ENCODE results near the gene DCUN1D3. TPM values are rescaled to one million over a fixed set of nuclear protein-coding genes. Genes with fewer than 3 reads are reported as not detected.

DCUN1D3 gene
- total RNA-seq, 2 experiments from 2014 or later, result 3.1 to 4.5 TPM

GRCh38 chr16:20878682-20879147 lies 21.4 kb downstream of the DCUN1D3 start:
- Histone ChIP-seq H3K27ac (ENCODE audit: low read depth, low read length, poor library complexity, severe bottlenecking) (no peak overlapping the region), H3K9me3 (ENCODE audit: low read length) (no peaks in the 10 kb centered on the region), H3K4me1 (ENCODE audit: insufficient read depth, low read length, poor library complexity, severe bottlenecking) (peaks cover 20% of the 10 kb centered on the region), H3K4me3 (ENCODE audit: low read depth, low read length, poor library complexity, severe bottlenecking) (no peak overlapping the region), H4K20me1 (ENCODE audit: insufficient read depth, low read length) (0 out of 2 replicates have a peak, but pooled peaks cover 4% of the 10 kb centered on the region), H3K36me3 (ENCODE audit: insufficient read depth, low read length) (0 out of 2 replicates have a peak, but pooled peaks cover 4% of the 10 kb centered on the region), H3K4me2 (ENCODE audit: low read length) (no peak overlapping the region), H3K9me2 (ENCODE audit: insufficient read depth, low read length) (no peaks in the 10 kb centered on the region), H3K79me2 (ENCODE audit: insufficient read depth, low read depth, low read length) (no peaks in the 10 kb centered on the region; the same call in 1 of the 2 replicates), H2AFZ (ENCODE audit: low read length) (no peak overlapping the region)
- intact Hi-C loops (cut with micrococcal nuclease; ENCODE audit: unreplicated experiment), result no loop called here
- CTCF ChIA-PET (ENCODE audit: unreplicated experiment), result no interaction called here
- DNase-seq (ENCODE audit: low spot score), result no peak
- BruUV-seq (replicated peaks), result no TSS peak
- TF ChIP-seq CTCF (conservative IDR thresholded peaks at IDR 0.05; ENCODE audit: low read length) (no peak), EZH2phosphoT487 (IDR thresholded peaks at IDR 0.05; ENCODE audit: borderline replicate concordance, low read depth, low read length) (no peak)
- POLR2A ChIA-PET, result interaction anchor here (1.3 kb wide), 1 partner anchor 19 kb away, joined by 3 read pairs; no protein-coding TSS in a partner anchor

- Histone ChIP-seq H3K9me3 (ENCODE audit: low read length) (no peaks in the 10 kb centered on the region), H3K27ac (ENCODE audit: low read depth, low read length, poor library complexity, severe bottlenecking) (peak overlapping the region; percentile 69), H3K9me2 (ENCODE audit: insufficient read depth, low read length) (no peaks in the 10 kb centered on the region), H4K20me1 (ENCODE audit: insufficient read depth, low read length) (0 out of 2 replicates have a peak, but pooled peaks cover 4% of the 10 kb centered on the region), H3K4me2 (ENCODE audit: low read length) (peak overlapping the region; percentile 56), H3K79me2 (ENCODE audit: insufficient read depth, low read depth, low read length) (no peaks in the 10 kb centered on the region; the same call in 1 of the 2 replicates), H3K36me3 (ENCODE audit: insufficient read depth, low read length) (no peaks in the 10 kb centered on the region), H2AFZ (ENCODE audit: low read length) (peak overlapping the region; percentile 8; the same call in 1 of the 2 replicates), H3K4me1 (ENCODE audit: insufficient read depth, low read length, poor library complexity, severe bottlenecking) (peaks cover 24% of the 10 kb centered on the region), H3K4me3 (ENCODE audit: low read depth, low read length, poor library complexity, severe bottlenecking) (peak overlapping the region; percentile 39)
- BruUV-seq (replicated peaks), result no TSS peak
- CTCF ChIA-PET (ENCODE audit: unreplicated experiment), result interaction anchor here (1.0 kb wide), 1 partner anchor 24 kb away, joined by 4 read pairs; no protein-coding TSS in a partner anchor
- POLR2A ChIA-PET, result interaction anchor here (0.5 to 2.1 kb wide), 4 partner anchors 8 to 74 kb away, joined by 3 to 5 read pairs (median 4); partner anchors contain the start of genes DCUN1D3 and LYRM1
- DNase-seq (ENCODE audit: low spot score), result peak; percentile 8
- TF ChIP-seq CTCF (conservative IDR thresholded peaks at IDR 0.05; ENCODE audit: low read length), result no peak
- intact Hi-C loops (cut with micrococcal nuclease; ENCODE audit: unreplicated experiment), result loop anchor here (2.0 kb wide), 2 partner anchors 25 to 69 kb away; partner anchors contain the start of genes DCUN1D3, ERI2, LYRM1 and REXO5
Observed at GRCh38 chr16:20875355-20875650, 24.9 kb downstream of the DCUN1D3 start.

GRCh38 chr16:20874088-20874581 lies 26.0 kb downstream of the DCUN1D3 start:
- ChIA-PET CTCF (ENCODE audit: unreplicated experiment) (interaction anchor here (0.8 to 1.0 kb wide), 2 partner anchors 23 to 132 kb away, joined by 4 to 10 read pairs; no protein-coding TSS in a partner anchor), POLR2A (interaction anchor here (0.5 to 2.1 kb wide), 3 partner anchors 10 to 432 kb away, joined by 4 to 5 read pairs (median 5); no protein-coding TSS in a partner anchor)
- Histone ChIP-seq H3K4me3 (ENCODE audit: low read depth, low read length, poor library complexity, severe bottlenecking) (peak overlapping the region; percentile 39), H3K4me1 (ENCODE audit: insufficient read depth, low read length, poor library complexity, severe bottlenecking) (peaks cover 24% of the 10 kb centered on the region), H3K79me2 (ENCODE audit: insufficient read depth, low read depth, low read length) (no peaks in the 10 kb centered on the region; the same call in 1 of the 2 replicates), H4K20me1 (ENCODE audit: insufficient read depth, low read length) (0 out of 2 replicates have a peak, but pooled peaks cover 4% of the 10 kb centered on the region), H3K27ac (ENCODE audit: low read depth, low read length, poor library complexity, severe bottlenecking) (peak overlapping the region; percentile 69), H3K9me2 (ENCODE audit: insufficient read depth, low read length) (no peaks in the 10 kb centered on the region), H3K9me3 (ENCODE audit: low read length) (no peaks in the 10 kb centered on the region), H2AFZ (ENCODE audit: low read length) (peak overlapping the region; percentile 8; the same call in 1 of the 2 replicates), H3K4me2 (ENCODE audit: low read length) (peak overlapping the region; percentile 56), H3K36me3 (ENCODE audit: insufficient read depth, low read length) (no peaks in the 10 kb centered on the region)
- no peak for DNase-seq (ENCODE audit: low spot score)
- BruUV-seq (replicated peaks), result no TSS peak
- TF ChIP-seq CTCF (conservative IDR thresholded peaks at IDR 0.05; ENCODE audit: low read length) (no peak), EZH2phosphoT487 (IDR thresholded peaks at IDR 0.05; ENCODE audit: borderline replicate concordance, low read depth, low read length) (no peak)
- intact Hi-C loops (cut with micrococcal nuclease; ENCODE audit: unreplicated experiment), result loop anchor here (2.0 kb wide), 2 partner anchors 27 to 67 kb away; partner anchors contain the start of genes DCUN1D3, ERI2, LYRM1 and REXO5
